K562 treated with DMSO at 1 percent for 4 hours (cell line): ENCODE data around the gene OOSP1. TPM values are rescaled to one million over a fixed set of nuclear protein-coding genes. Genes with fewer than 3 reads are reported as not detected.

ENCODE experiments used
- total RNA-seq: library from RNA; unstranded; fragments of 300-600 nt; gene quantifications from 2 replicates; pipeline ENCODE4 v1.2.3, GENCODE V29; 2022; ENCODE audit not compliant: insufficient read depth

OOSP1 gene
- 1.3 TPM in 1 of 2 replicates, not detected in the other for total RNA-seq

GRCh38 chr11:59938132-59938531, at the start of gene OOSP1:
Gene OOSP1 (plus strand): TSS chr11:59938432. CDS start chr11:59938455, 23 bp downstream.

GRCh38 chr11:59963733-59964132, 25.5 kb downstream of the OOSP1 start, which contains the start of gene OOSP4A:
Gene OOSP4A (plus strand): TSS chr11:59964033. CDS start chr11:59964033, 0 bp downstream.

Other genes with a start within 250 kb of the OOSP1 start
- not detected in 2 replicates for gene OR10V1, start 224.6 kb upstream of the OOSP1 start, total RNA-seq
- 88.8 and 100 TPM in 2 replicates for gene STX3, start 183.1 kb upstream of the OOSP1 start, total RNA-seq
- gene MRPL16, start 127.7 kb upstream of the OOSP1 start, total RNA-seq, result 72.5 and 91.7 TPM in 2 replicates
- not detected in 2 replicates for gene CBLIF, start 92.9 kb upstream of the OOSP1 start, total RNA-seq
- 168 and 228 TPM in 2 replicates for gene TCN1, start 71.9 kb upstream of the OOSP1 start, total RNA-seq
- not detected in 2 replicates for gene OOSP3, start 59.6 kb upstream of the OOSP1 start, total RNA-seq
- not detected in 2 replicates for gene OOSP4A, start 25.6 kb downstream of the OOSP1 start, total RNA-seq
- gene OOSP4B, start 78.7 kb downstream of the OOSP1 start, total RNA-seq, result not detected in 2 replicates
- not detected in 2 replicates for gene OOSP2, start 102.0 kb downstream of the OOSP1 start, total RNA-seq
- 119 and 133 TPM in 2 replicates for gene MS4A3, start 118.2 kb downstream of the OOSP1 start, total RNA-seq
- 6.0 and 10.1 TPM in 2 replicates for gene MS4A2, start 150.2 kb downstream of the OOSP1 start, total RNA-seq
- gene MS4A6A, start 244.7 kb downstream of the OOSP1 start, total RNA-seq, result 0.86 and 3.4 TPM in 2 replicates